A673 (cell line): ENCODE results near the gene OAS2. TPM values are rescaled to one million over a fixed set of nuclear protein-coding genes. Genes with fewer than 3 reads are reported as not detected.

Experiments
- BruUV-seq: library from RNA; stranded (reverse); fragments of 400-500 nt; replicated peaks from 2 replicates; lab custom pipeline; 2021; lab: Mats Ljungman, UMichigan
- CTCF ChIA-PET: fragments of 300-600 bp; sonication (Branson Sonifier 250); formaldehyde crosslinking; loops from one replicate; lab custom pipeline; 2022; ENCODE audit warnings: antibody characterized with exemption; lab: Charles Lee
- POLR2A ChIA-PET: fragments of 300-600 bp; sonication (Branson Sonifier 250); formaldehyde crosslinking; loops from one replicate; lab custom pipeline; 2022; ENCODE audit warnings: antibody characterized with exemption; ENCODE audit not compliant: low non-redundant PET; lab: Charles Lee
- DNase-seq: peaks from one replicate; pipeline ENCODE4 v3.0.0-alpha.2; 2015; ENCODE audit warnings: low spot score
- H3K27ac ChIP-seq: fragments of 200-600 bp; sonication (generic); 2 replicates; pipeline ENCODE4 v1.5.1; 2016; ENCODE audit warnings: mixed run types, low read depth, mild to moderate bottlenecking, mixed read lengths, antibody characterized with exemption, low read length; ENCODE audit not compliant: poor library complexity, severe bottlenecking
- H3K27me3 ChIP-seq: fragments of 200-600 bp; sonication (generic); replicated peaks from 2 replicates; pipeline ENCODE4 v1.6.1; 2017; ENCODE audit warnings: mixed run types, low read depth, mild to moderate bottlenecking, mixed read lengths, antibody characterized with exemption, low read length; ENCODE audit not compliant: insufficient read depth, poor library complexity
- H3K36me3 ChIP-seq: fragments of 200-600 bp; sonication (generic); 2 replicates; pipeline ENCODE4 v1.6.1; 2016; ENCODE audit warnings: mixed run types, mild to moderate bottlenecking, mixed read lengths, antibody characterized with exemption, low read length; ENCODE audit not compliant: insufficient read depth, poor library complexity, severe bottlenecking
- H3K4me1 ChIP-seq: fragments of 200-600 bp; sonication (generic); 2 replicates; pipeline ENCODE4 v1.6.1; 2017; ENCODE audit warnings: mixed run types, mild to moderate bottlenecking, mixed read lengths, antibody characterized with exemption, low read length; ENCODE audit not compliant: insufficient read depth, poor library complexity, severe bottlenecking
- H3K4me3 ChIP-seq: fragments of 200-600 bp; sonication (generic); 2 replicates; pipeline ENCODE4 v1.5.1; 2016; ENCODE audit warnings: low read depth, mixed run types, mild to moderate bottlenecking, mixed read lengths, low read length; ENCODE audit not compliant: poor library complexity, severe bottlenecking
- H3K9me3 ChIP-seq: fragments of 200-600 bp; sonication (generic); 2 replicates; pipeline ENCODE4 v1.6.1; 2016; ENCODE audit warnings: mixed run types, low read depth, mild to moderate bottlenecking, mixed read lengths, antibody characterized with exemption, low read length; ENCODE audit not compliant: poor library complexity, severe bottlenecking
- EZH2 ChIP-seq: fragments of 200-600 bp; sonication (generic); IDR thresholded peaks from 2 replicates; pipeline ENCODE4 v1.6.1; 2017; ENCODE audit warnings: borderline replicate concordance, low read depth, mild to moderate bottlenecking, mixed read lengths, antibody characterized with exemption, low read length; ENCODE audit not compliant: poor library complexity, severe bottlenecking
- intact Hi-C: fragments of 100-400 bp; cut with micrococcal nuclease; formaldehyde crosslinking; loops from one replicate; pipeline ENCODE4 v1.10.0; 2022; ENCODE audit not compliant: unreplicated experiment
- total RNA-seq: library from RNA; stranded (reverse); gene quantifications from 2 replicates; pipeline ENCODE4 v1.2.3, GENCODE V29; 2021
- TF ChIP-seq, protein P1 (sequence below): fragments of 300-800, 200-600 bp; sonication (generic); conservative IDR thresholded peaks from 2 replicates; pipeline ENCODE4 v1.5.1; 2017; ENCODE audit warnings: low read depth, mild to moderate bottlenecking, antibody characterized with exemption, low read length, moderate library complexity, mixed read lengths

OAS2 gene
- total RNA-seq, 1 experiment from 2014 or later: not detected

DNA sequence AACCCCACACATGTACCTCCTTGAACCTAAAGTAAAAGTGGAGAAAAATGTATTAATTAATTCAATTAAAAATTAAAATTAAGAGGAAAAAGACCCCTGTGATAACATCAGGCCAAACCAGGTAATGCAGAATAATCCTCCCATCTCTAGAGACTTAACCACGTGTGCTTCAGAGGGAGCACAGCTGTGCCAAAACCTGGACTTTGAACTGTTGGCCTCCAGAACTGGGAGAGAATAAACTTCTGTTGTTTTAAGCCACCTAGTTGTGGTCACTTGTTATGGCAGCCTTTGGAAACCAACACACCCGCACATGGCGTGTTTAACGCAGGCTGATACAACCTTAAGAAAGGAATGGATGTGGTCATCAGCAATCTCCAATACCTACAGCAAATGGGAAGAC lies 23.8 kb downstream of the OAS2 start:
- TF ChIP-seq, protein P1, sequence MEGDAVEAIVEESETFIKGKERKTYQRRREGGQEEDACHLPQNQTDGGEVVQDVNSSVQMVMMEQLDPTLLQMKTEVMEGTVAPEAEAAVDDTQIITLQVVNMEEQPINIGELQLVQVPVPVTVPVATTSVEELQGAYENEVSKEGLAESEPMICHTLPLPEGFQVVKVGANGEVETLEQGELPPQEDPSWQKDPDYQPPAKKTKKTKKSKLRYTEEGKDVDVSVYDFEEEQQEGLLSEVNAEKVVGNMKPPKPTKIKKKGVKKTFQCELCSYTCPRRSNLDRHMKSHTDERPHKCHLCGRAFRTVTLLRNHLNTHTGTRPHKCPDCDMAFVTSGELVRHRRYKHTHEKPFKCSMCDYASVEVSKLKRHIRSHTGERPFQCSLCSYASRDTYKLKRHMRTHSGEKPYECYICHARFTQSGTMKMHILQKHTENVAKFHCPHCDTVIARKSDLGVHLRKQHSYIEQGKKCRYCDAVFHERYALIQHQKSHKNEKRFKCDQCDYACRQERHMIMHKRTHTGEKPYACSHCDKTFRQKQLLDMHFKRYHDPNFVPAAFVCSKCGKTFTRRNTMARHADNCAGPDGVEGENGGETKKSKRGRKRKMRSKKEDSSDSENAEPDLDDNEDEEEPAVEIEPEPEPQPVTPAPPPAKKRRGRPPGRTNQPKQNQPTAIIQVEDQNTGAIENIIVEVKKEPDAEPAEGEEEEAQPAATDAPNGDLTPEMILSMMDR: no peak
- no peak for TF ChIP-seq EZH2
- BruUV-seq: no TSS peak
- no peaks in the 10 kb centered on the region for H3K9me3 ChIP-seq
- H3K27ac ChIP-seq: no peak overlapping the region
- intact Hi-C loops: no loop called here
- no peak overlapping the region for H3K4me3 ChIP-seq
- H3K36me3 ChIP-seq: no peaks in the 10 kb centered on the region
- no peaks in the 10 kb centered on the region for H3K4me1 ChIP-seq
- ChIA-PET POLR2A (no interaction called here), CTCF (no interaction called here)
- no peaks in the 10 kb centered on the region for H3K27me3 ChIP-seq
- no peak for DNase-seq

DNA sequence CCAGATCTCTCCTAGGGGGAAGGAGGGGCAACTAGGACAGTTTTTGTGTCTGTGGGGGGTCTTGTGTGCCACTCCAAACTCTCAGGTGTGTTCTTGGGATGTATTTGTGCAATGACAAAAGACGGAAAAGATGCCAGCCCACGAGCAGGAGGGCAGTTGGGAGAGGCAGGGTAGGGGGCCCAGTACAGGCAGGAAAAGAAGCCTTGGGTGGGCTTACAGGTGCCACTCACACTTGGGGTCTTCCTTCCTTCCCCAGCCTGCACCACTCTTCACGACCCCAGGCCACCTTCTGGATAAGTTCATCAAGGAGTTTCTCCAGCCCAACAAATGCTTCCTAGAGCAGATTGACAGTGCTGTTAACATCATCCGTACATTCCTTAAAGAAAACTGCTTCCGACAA lies 24.4 kb downstream of the OAS2 start:
- BruUV-seq: no TSS peak
- no peaks in the 10 kb centered on the region for H3K4me1 ChIP-seq

DNA sequence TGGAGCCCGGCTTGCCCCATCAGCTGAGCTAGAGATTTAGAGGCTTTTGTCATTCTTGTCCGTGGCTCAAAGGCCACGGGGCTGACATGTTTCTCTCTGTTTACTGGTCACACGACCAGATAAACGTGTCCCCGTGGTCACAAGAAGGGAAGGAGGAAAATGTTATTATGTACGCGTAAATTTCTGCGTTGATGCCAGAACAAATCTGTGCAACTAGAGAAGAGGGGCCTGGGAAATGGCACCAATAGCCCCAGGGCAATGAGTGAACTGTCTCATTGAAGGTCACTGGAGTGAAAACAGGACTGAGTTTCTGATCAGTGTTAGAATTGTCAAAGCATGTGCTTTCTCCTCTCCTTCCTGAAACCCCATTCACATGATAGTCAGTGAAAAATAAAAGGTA lies 25.3 kb downstream of the OAS2 start:
- no TSS peak for BruUV-seq
- H3K9me3 ChIP-seq: no peaks in the 10 kb centered on the region
- H3K4me1 ChIP-seq: no peaks in the 10 kb centered on the region
- ChIA-PET CTCF (no interaction called here), POLR2A (no interaction called here)
- DNase-seq: no peak
- intact Hi-C loops: no loop called here
- no peak for TF ChIP-seq EZH2
- TF ChIP-seq, protein P1: no peak
- no peaks in the 10 kb centered on the region for H3K27me3 ChIP-seq
- H3K4me3 ChIP-seq: no peak overlapping the region
- no peak overlapping the region for H3K27ac ChIP-seq
- H3K36me3 ChIP-seq: no peaks in the 10 kb centered on the region

More for the DNA sequence above, 24.4 kb downstream of the OAS2 start:
- H3K9me3 ChIP-seq: no peaks in the 10 kb centered on the region
- no peak overlapping the region for H3K27ac ChIP-seq
- H3K36me3 ChIP-seq: no peaks in the 10 kb centered on the region
- DNase-seq: no peak
- no peaks in the 10 kb centered on the region for H3K27me3 ChIP-seq
- intact Hi-C loops: no loop called here
- H3K4me3 ChIP-seq: no peak overlapping the region
- CTCF ChIA-PET: no interaction called here
- POLR2A ChIA-PET: no interaction called here
- TF ChIP-seq EZH2: no peak
- TF ChIP-seq, protein P1: no peak
